IMR-90 (cell line): ENCODE data around the gene ALOX15B. TPM values are rescaled to one million over a fixed set of nuclear protein-coding genes. Genes with fewer than 3 reads are reported as not detected.

Experiments
- ATAC-seq: fragments of 200-7000 bp; cut with Tn5 transposase; 2 replicates; pipeline ENCODE4 v1.9.1; 2020; ENCODE audit warnings: low read depth, mild to moderate bottlenecking, moderate library complexity
- BruUV-seq: library from RNA; stranded (reverse); fragments of 400-500 nt; replicated peaks from 2 replicates; lab custom pipeline; 2021; lab: Mats Ljungman, UMichigan
- CTCF ChIA-PET: fragments of 300-600 bp; formaldehyde crosslinking; extraction: SDS; loops from one replicate; lab custom pipeline; 2021; ENCODE audit warnings: antibody characterized with exemption; lab: Yijun Ruan, JAX
- POLR2A ChIA-PET: fragments of 300-600 bp; sonication (Branson Sonifier 250); formaldehyde crosslinking; loops from one replicate; lab custom pipeline; 2022; ENCODE audit warnings: antibody characterized with exemption; ENCODE audit not compliant: unreplicated experiment; lab: Charles Lee
- DNase-seq: peaks from one replicate; pipeline ENCODE4 v3.0.0; 2013
- H2AFZ ChIP-seq: replicated peaks from 2 replicates; pipeline ENCODE3; 2013; ENCODE audit warnings: low read length, mild to moderate bottlenecking; ENCODE audit not compliant: poor library complexity
- H2AK5ac ChIP-seq: 2 replicates; pipeline ENCODE4 v1.6.1; 2013; ENCODE audit warnings: low read depth, low read length, inconsistent platforms
- H2AK9ac ChIP-seq: replicated peaks from 2 replicates; pipeline ENCODE3; 2013; ENCODE audit warnings: mild to moderate bottlenecking, low read depth, low read length, moderate library complexity; ENCODE audit not compliant: poor library complexity
- H2BK120ac ChIP-seq: 2 replicates; pipeline ENCODE4 v1.6.1; 2013; ENCODE audit warnings: low read depth, low read length, inconsistent platforms
- H2BK15ac ChIP-seq: 3 replicates; pipeline ENCODE4 v1.6.1; 2013; ENCODE audit warnings: low read depth, low read length, inconsistent platforms
- H2BK20ac ChIP-seq: 2 replicates; pipeline ENCODE4 v1.6.1; 2013; ENCODE audit warnings: low read depth, mild to moderate bottlenecking, inconsistent platforms, low read length, moderate library complexity
- H2BK5ac ChIP-seq: 2 replicates; pipeline ENCODE4 v1.6.1; 2013; ENCODE audit warnings: mild to moderate bottlenecking, low read depth, low read length, inconsistent platforms; ENCODE audit not compliant: poor library complexity, severe bottlenecking
- H3K14ac ChIP-seq: replicated peaks from 2 replicates; pipeline ENCODE4 v1.6.1; 2013; ENCODE audit warnings: low read depth, low read length, inconsistent platforms
- H3K18ac ChIP-seq: 2 replicates; pipeline ENCODE4 v1.6.1; 2013; ENCODE audit warnings: low read depth, low read length, control low read depth
- H3K23ac ChIP-seq: 2 replicates; pipeline ENCODE4 v1.6.1; 2013; ENCODE audit warnings: low read depth, low read length, inconsistent platforms
- H3K27ac ChIP-seq: 2 replicates; pipeline ENCODE4 v1.5.1; 2013; ENCODE audit warnings: mild to moderate bottlenecking, control low read depth, low read length; ENCODE audit not compliant: insufficient read depth
- H3K27me3 ChIP-seq: 2 replicates; pipeline ENCODE4 v1.6.1; 2013; ENCODE audit warnings: low read length; ENCODE audit not compliant: control insufficient read depth, insufficient read depth
- H3K36me3 ChIP-seq: 2 replicates; pipeline ENCODE4 v1.6.1; 2013; ENCODE audit warnings: low read length, mixed read lengths; ENCODE audit not compliant: control insufficient read depth, insufficient read depth
- H3K4ac ChIP-seq: 2 replicates; pipeline ENCODE4 v1.6.1; 2013; ENCODE audit warnings: low read depth, low read length, inconsistent platforms
- H3K4me1 ChIP-seq: 2 replicates; pipeline ENCODE4 v1.6.1; 2013; ENCODE audit warnings: low read length, mixed read lengths; ENCODE audit not compliant: control insufficient read depth, insufficient read depth
- H3K4me2 ChIP-seq: 2 replicates; pipeline ENCODE4 v1.6.1; 2013; ENCODE audit warnings: low read depth, mild to moderate bottlenecking, control low read depth, low read length, moderate library complexity
- H3K4me3 ChIP-seq: 2 replicates; pipeline ENCODE4 v1.5.1; 2013; ENCODE audit warnings: low read depth, mild to moderate bottlenecking, control low read depth, low read length, moderate library complexity; ENCODE audit not compliant: insufficient read depth
- H3K56ac ChIP-seq: 2 replicates; pipeline ENCODE4 v1.6.1; 2013; ENCODE audit warnings: low read length, inconsistent platforms; ENCODE audit not compliant: insufficient read depth; ENCODE audit errors: extremely low read depth
- H3K79me1 ChIP-seq, 2 experiments: 2 replicates each; pipeline ENCODE4 v1.6.1; 2013; ENCODE audit warnings: low read length in 2 of 2, inconsistent platforms in 1 of 2, low read depth in 1 of 2
- H3K9ac ChIP-seq: 2 replicates; pipeline ENCODE4 v1.6.1; 2013; ENCODE audit warnings: low read depth, low read length, control low read depth
- H3K9me1 ChIP-seq: 2 replicates; pipeline ENCODE4 v1.6.1; 2013; ENCODE audit warnings: low read length, inconsistent platforms; ENCODE audit not compliant: insufficient read depth
- H3K9me3 ChIP-seq: 2 replicates; pipeline ENCODE4 v1.6.1; 2013; ENCODE audit warnings: low read length; ENCODE audit not compliant: control insufficient read depth, insufficient read depth
- H4K20me1 ChIP-seq: 2 replicates; pipeline ENCODE4 v1.6.1; 2013; ENCODE audit warnings: low read length, inconsistent platforms; ENCODE audit not compliant: insufficient read depth
- H4K5ac ChIP-seq: 2 replicates; pipeline ENCODE4 v1.6.1; 2013; ENCODE audit warnings: mild to moderate bottlenecking, low read depth, low read length, control low read depth
- H4K8ac ChIP-seq, 2 experiments: 2 replicates each; pipeline ENCODE4 v1.6.1; 2013; ENCODE audit warnings: low read depth in 2 of 2, low read length in 2 of 2, control low read depth in 1 of 2, inconsistent platforms in 1 of 2
- H4K91ac ChIP-seq: 2 replicates; pipeline ENCODE4 v1.6.1; 2013; ENCODE audit warnings: low read depth, low read length, inconsistent platforms; ENCODE audit not compliant: insufficient read depth
- NFE2L2 ChIP-seq: fragments of 150-350 bp; IDR thresholded peaks from 2 replicates; pipeline ENCODE4 v1.6.1; 2016; ENCODE audit warnings: low read depth, mild to moderate bottlenecking, low read length
- WGBS, 2 experiments: methylation state at CpG; one replicate each; pipeline versions ENCODE4 v1.1.5 to v1.1.7; 2013; ENCODE audit warnings: missing lambda C conversion rate in 2 of 2; ENCODE audit not compliant: insufficient read length in 1 of 2; ENCODE audit errors: extremely low coverage in 2 of 2; 5-methylcytosine and 5-hydroxymethylcytosine counted together
- dilution Hi-C: fragments of 300-500 bp; cut with HindIII; formaldehyde crosslinking; loops from one replicate; pipeline ENCODE4 v1.14.3; 2018; ENCODE audit warnings: low sequenced_read_pairs; ENCODE audit not compliant: unreplicated experiment
- in situ Hi-C: fragments of 300-500 bp; cut with MboI; formaldehyde crosslinking; loops from 3 replicates; pipeline ENCODE4 v1.14.3; 2019; ENCODE audit warnings: low sequenced_read_pairs, inconsistent platforms, mixed read lengths
- intact Hi-C: fragments of 100-400 bp; cut with micrococcal nuclease; formaldehyde crosslinking; loops from 2 replicates; pipeline ENCODE4 v1.10.0; 2022
- polyA plus RNA-seq, 3 experiments: library from polyadenylated mRNA; depleted of rRNA; stranded (reverse); fragments of >200 nt; gene quantifications; 2 replicates each; pipeline ENCODE4 v1.2.3, GENCODE V29; 2012; ENCODE audit warnings: low replicate concordance in 1 of 3
- total RNA-seq: library from RNA; depleted of rRNA; stranded (reverse); fragments of >200 nt; gene quantifications from 2 replicates; pipeline ENCODE4 v1.2.3, GENCODE V29; 2012

The ALOX15B gene
- total and polyA plus RNA-seq, 2 of the 4 experiments (the other 2 are of a cell fraction): not detected

DNA sequence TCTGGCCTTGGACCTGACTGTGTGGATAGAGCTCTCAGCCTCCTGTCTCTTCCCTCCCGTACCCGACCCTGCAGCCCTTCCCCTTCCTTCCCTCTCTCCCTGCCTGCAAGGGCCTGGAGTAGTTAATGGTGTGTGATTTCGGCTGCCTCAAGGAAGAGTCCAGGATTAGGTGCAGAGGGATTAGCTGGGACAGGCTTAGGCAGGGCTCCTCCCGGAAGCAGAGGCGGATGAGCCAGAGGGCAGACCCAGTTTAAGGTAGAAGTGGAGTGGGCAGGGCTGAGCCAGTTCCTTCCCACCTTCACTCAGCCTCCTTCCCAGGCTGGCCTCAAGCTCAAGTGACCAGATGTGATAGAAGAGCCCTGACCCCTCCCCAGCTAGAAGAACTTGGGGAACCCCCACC, 19.7 kb upstream of the ALOX15B start:
- dilution Hi-C loops (no loop called here), intact Hi-C loops (no loop called here), in situ Hi-C loops (no loop called here)
- Histone ChIP-seq H3K18ac (no peak overlapping the region), H4K20me1 (no peaks in the 10 kb centered on the region), H3K27ac (no peak overlapping the region), H3K23ac (no peak overlapping the region), H2BK20ac (no peak overlapping the region), H3K9ac (no peak overlapping the region), H2AK5ac (no peak overlapping the region), H4K91ac (no peak overlapping the region), H3K14ac (no peak overlapping the region), H2BK15ac (no peak overlapping the region), H2BK5ac (no peak overlapping the region), H4K5ac (no peak overlapping the region), H3K9me3 (no peaks in the 10 kb centered on the region), H4K8ac (no peak overlapping the region), H3K4me1 (peaks cover 3% of the 10 kb centered on the region; the same call in 1 of the 2 replicates), H2AFZ (peak overlapping the region; percentile 48), H2BK120ac (no peak overlapping the region), H3K56ac (no peak overlapping the region), H3K27me3 (peaks cover 55% of the 10 kb centered on the region), H3K4me2 (no peak overlapping the region), H3K36me3 (no peaks in the 10 kb centered on the region), H3K79me1 (no peaks in the 10 kb centered on the region), H3K4ac (no peak overlapping the region), H2AK9ac (no peak overlapping the region), H3K9me1 (no peaks in the 10 kb centered on the region), H3K4me3 (no peak overlapping the region)
- DNase-seq: no peak
- no peak for TF ChIP-seq NFE2L2
- POLR2A ChIA-PET: no interaction called here
- CTCF ChIA-PET: interaction anchor here (0.9 kb wide), 1 partner anchor 11 kb away, joined by 3 read pairs; no protein-coding TSS in a partner anchor
- BruUV-seq: no TSS peak
- WGBS, 2 experiments: no CpG with 5 or more reads among the region's 5 CpGs
- ATAC-seq: 0 out of 2 replicates have a peak, but pooled peaks have one; percentile 18
